HG03045 (cell line): Measurements from ENCODE around the gene ABCA5.

Source experiments
- ATAC-seq: cut with Tn5 transposase; IDR thresholded peaks from one replicate; pipeline ENCODE4 v1.9.1; 2021; ENCODE audit warnings: mild to moderate bottlenecking, moderate library complexity; ENCODE audit not compliant: unreplicated experiment

Gene ABCA5

GRCh38 chr17:69269131-69269998 is 57.6 kb downstream of the ABCA5 start:
- no peak for ATAC-seq

GRCh38 chr17:69268543-69269014 is 58.4 kb downstream of the ABCA5 start:
- ATAC-seq: no peak

- ATAC-seq: no peak
These were observed 59.7 kb downstream of the ABCA5 start for GRCh38 chr17:69267219-69267618.

GRCh38 chr17:69265873-69266272 is 61.1 kb downstream of the ABCA5 start:
- ATAC-seq: no peak

GRCh38 chr17:69254187-69254586 is 72.7 kb downstream of the ABCA5 start:
- ATAC-seq: no peak

- ATAC-seq: no peak
These were observed 76.3 kb downstream of the ABCA5 start for GRCh38 chr17:69250641-69251040.

GRCh38 chr17:69246726-69247375 is 80.1 kb downstream of the ABCA5 start:
- no peak for ATAC-seq

GRCh38 chr17:69246202-69246601 is 80.7 kb downstream of the ABCA5 start:
- no peak for ATAC-seq

GRCh38 chr17:69245617-69246016 is 81.3 kb downstream of the ABCA5 start:
- ATAC-seq: no peak

GRCh38 chr17:69239611-69240600 is 87.0 kb downstream of the ABCA5 start:
- no peak for ATAC-seq

- ATAC-seq: no peak
These were observed 90.0 kb downstream of the ABCA5 start for GRCh38 chr17:69236946-69237345.

GRCh38 chr17:69236464-69236863 is 90.5 kb downstream of the ABCA5 start:
- no peak for ATAC-seq

GRCh38 chr17:69235338-69236058 is 91.4 kb downstream of the ABCA5 start:
- ATAC-seq: peak; percentile 85

- ATAC-seq: no peak
These were observed 94.3 kb downstream of the ABCA5 start for GRCh38 chr17:69232650-69233049.

- ATAC-seq: no peak
These were observed 95.4 kb downstream of the ABCA5 start for GRCh38 chr17:69231521-69231920.

- ATAC-seq: no peak
These were observed 96.0 kb downstream of the ABCA5 start for GRCh38 chr17:69230939-69231338.

- no peak for ATAC-seq
These were observed 98.4 kb downstream of the ABCA5 start, which contains the start of gene ABCA10 for GRCh38 chr17:69228576-69228975. ABCA10 (minus strand) TSS chr17:69228824; CDS start chr17:69225358, 3,466 bp downstream.

GRCh38 chr17:69228018-69228417 is 98.9 kb downstream of the ABCA5 start:
- no peak for ATAC-seq

GRCh38 chr17:69227541-69227940 is 99.4 kb downstream of the ABCA5 start:
- no peak for ATAC-seq

GRCh38 chr17:69223809-69224208 is 103.1 kb downstream of the ABCA5 start:
- ATAC-seq: peak; percentile 78
